CD4-positive, alpha-beta T cell treated with Interleukin-17A for 4 hours (primary cell): ENCODE results near the gene CXorf66.
"Not testable (repeated sequence)": the region's sequence is repeated elsewhere in the genome, so short reads cannot be mapped to it uniquely, and the experiment has no call there.

ENCODE experiments used
- DNase-seq: peaks from one replicate; pipeline ENCODE4 v3.0.0-alpha.2; 2020; ENCODE audit warnings: mixed read lengths

Gene CXorf66

GRCh38 chrX:139965421-139965820, at the start of gene CXorf66:
CXorf66 (minus strand) TSS chrX:139965521; CDS start chrX:139965496, 25 bp downstream.
- no peak for DNase-seq

GRCh38 chrX:139982856-139983255, 17.5 kb upstream of the CXorf66 start:
- DNase-seq, result no peak

- DNase-seq, result no peak
Observed at GRCh38 chrX:139974471-139974870, 9.2 kb upstream of the CXorf66 start.

- DNase-seq, result no peak
Observed at GRCh38 chrX:139972629-139973624, 7.6 kb upstream of the CXorf66 start.

GRCh38 chrX:139972113-139972512, 6.8 kb upstream of the CXorf66 start:
- no peak for DNase-seq

GRCh38 chrX:139971394-139971749, 6.1 kb upstream of the CXorf66 start:
- DNase-seq, result no peak

- DNase-seq, result no peak
Observed at GRCh38 chrX:139969286-139969685, 4.0 kb upstream of the CXorf66 start.

GRCh38 chrX:139967750-139968149, 2.4 kb upstream of the CXorf66 start:
- no peak for DNase-seq

GRCh38 chrX:139967300-139967699, 2.0 kb upstream of the CXorf66 start:
- DNase-seq, result no peak

- not testable (repeated sequence) for DNase-seq
Observed at GRCh38 chrX:139966159-139966558, 838 bp upstream of the CXorf66 start.

GRCh38 chrX:139961091-139961490, 4.2 kb downstream of the CXorf66 start:
- not testable (repeated sequence) for DNase-seq

- DNase-seq, result no peak
Observed at GRCh38 chrX:139949703-139950102, 15.6 kb downstream of the CXorf66 start.

- DNase-seq, result no peak
Observed at GRCh38 chrX:139945075-139945474, 20.2 kb downstream of the CXorf66 start.

- DNase-seq, result no peak
Observed at GRCh38 chrX:139936259-139936658, 29.1 kb downstream of the CXorf66 start.

- DNase-seq, result no peak
Observed at GRCh38 chrX:139933904-139934303, 31.4 kb downstream of the CXorf66 start.

- DNase-seq, result peak; percentile 85
Observed at GRCh38 chrX:139932901-139933796, 32.2 kb downstream of the CXorf66 start, which contains the start of gene ATP11C. ATP11C (minus strand) TSS chrX:139933053; CDS start chrX:139932042, 1,011 bp downstream.

GRCh38 chrX:139932073-139932900, 33.0 kb downstream of the CXorf66 start:
- peak; percentile 56 for DNase-seq

GRCh38 chrX:139931646-139932072, 33.7 kb downstream of the CXorf66 start:
- no peak for DNase-seq

- peak; percentile 18 for DNase-seq
Observed at GRCh38 chrX:139930916-139931645, 34.2 kb downstream of the CXorf66 start.

- DNase-seq, result no peak
Observed at GRCh38 chrX:139930401-139930800, 34.9 kb downstream of the CXorf66 start.

- peak; percentile 5 for DNase-seq
Observed at GRCh38 chrX:139929876-139930275, 35.4 kb downstream of the CXorf66 start.

- DNase-seq, result no peak
Observed at GRCh38 chrX:139924696-139925095, 40.6 kb downstream of the CXorf66 start.
